Keratinocyte (primary cell): Measurements from ENCODE around the gene CASZ1. TPM values are rescaled to one million over a fixed set of nuclear protein-coding genes. Genes with fewer than 3 reads are reported as not detected.

Experiments
- DNase-seq: peaks from one replicate; pipeline ENCODE4 v3.0.0-alpha.2; 2011; ENCODE audit warnings: low read depth, missing footprints, low spot score
- FAIRE-seq: peaks from 2 replicates; lab custom pipeline; 2011; peaks lifted over from hg19 to GRCh38; lab: Jason Lieb, UNC
- H2AFZ ChIP-seq: 2 replicates; pipeline ENCODE4 v1.6.0; 2012; ENCODE audit warnings: low read length, control low read depth, inconsistent platforms; ENCODE audit not compliant: control insufficient read depth
- H3K27ac ChIP-seq: 2 replicates; pipeline ENCODE4 v1.5.1; 2011; ENCODE audit warnings: low read length; ENCODE audit not compliant: control insufficient read depth, insufficient read depth
- H3K27me3 ChIP-seq: 3 replicates; pipeline ENCODE4 v1.6.0; 2011; ENCODE audit warnings: low read length; ENCODE audit not compliant: control insufficient read depth, insufficient read depth; ENCODE audit errors: extremely low read depth
- H3K36me3 ChIP-seq, 2 experiments: 2 replicates in 1 of 2; 3 replicates in 1 of 2; pipeline ENCODE4 v1.5.1; 2011; ENCODE audit warnings: low read length in 2 of 2, mild to moderate bottlenecking in 1 of 2; ENCODE audit not compliant: control insufficient read depth in 2 of 2, insufficient read depth in 2 of 2; ENCODE audit errors: extremely low read depth in 1 of 2
- H3K4me1 ChIP-seq: 3 replicates; pipeline ENCODE4 v1.5.1; 2011; ENCODE audit warnings: low read length; ENCODE audit not compliant: control insufficient read depth, insufficient read depth; ENCODE audit errors: extremely low read depth
- H3K4me2 ChIP-seq: 3 replicates; pipeline ENCODE4 v1.6.0; 2011; ENCODE audit warnings: low read depth, low read length; ENCODE audit not compliant: control insufficient read depth, insufficient read depth; ENCODE audit errors: extremely low read depth
- H3K4me3 ChIP-seq, 3 experiments: fragments of 200-600 bp in 1 of 3; sonication (generic) in 1 of 3; 2 replicates in 2 of 3; 3 replicates in 1 of 3; pipeline ENCODE4 v1.5.1; 2011 to 2016; ENCODE audit warnings: low read length in 3 of 3, mild to moderate bottlenecking in 3 of 3, control low read depth in 2 of 3, inconsistent platforms in 1 of 3, low read depth in 1 of 3, mixed read lengths in 1 of 3, mixed run types in 1 of 3, moderate library complexity in 1 of 3; ENCODE audit not compliant: control insufficient read depth in 2 of 3, insufficient read depth in 2 of 3; ENCODE audit errors: extremely low read depth in 1 of 3
- H3K79me2 ChIP-seq: 2 replicates; pipeline ENCODE4 v1.6.0; 2012; ENCODE audit warnings: low read length; ENCODE audit not compliant: control insufficient read depth, insufficient read depth
- H3K9ac ChIP-seq: 3 replicates; pipeline ENCODE4 v1.6.0; 2011; ENCODE audit warnings: low read length; ENCODE audit not compliant: control insufficient read depth, insufficient read depth; ENCODE audit errors: extremely low read depth
- H3K9me1 ChIP-seq: 3 replicates; pipeline ENCODE4 v1.6.0; 2011; ENCODE audit warnings: low read length; ENCODE audit not compliant: control insufficient read depth, insufficient read depth; ENCODE audit errors: extremely low read depth
- H3K9me3 ChIP-seq: 2 replicates; pipeline ENCODE4 v1.5.1; 2012; ENCODE audit warnings: low read depth, low read length; ENCODE audit not compliant: control insufficient read depth
- H4K20me1 ChIP-seq: 3 replicates; pipeline ENCODE4 v1.6.0; 2011; ENCODE audit warnings: low read length; ENCODE audit not compliant: control insufficient read depth, insufficient read depth; ENCODE audit errors: extremely low read depth
- EZH2 ChIP-seq: IDR thresholded peaks from one replicate; pipeline ENCODE4 v1.6.1; 2012; ENCODE audit warnings: inconsistent platforms, mild to moderate bottlenecking, low read length, moderate library complexity
- dilution Hi-C: fragments of 300-500 bp; cut with MboI; formaldehyde crosslinking; loops from one replicate; pipeline ENCODE4 v1.7.0; 2020; ENCODE audit warnings: low sequenced_read_pairs; ENCODE audit not compliant: extremely low pct_ligation_motif_present
- polyA plus RNA-seq, 5 experiments: library from polyadenylated mRNA; depleted of rRNA in 3 of 5; stranded (reverse) in 3 of 5; stranded (forward) in 1 of 5; unstranded in 1 of 5; fragments of >200 nt; gene quantifications; 1 replicate in 1 of 5; 2 replicates in 3 of 5; 3 replicates in 1 of 5; pipeline versions ENCODE4 v1.2.1 to v1.2.3, GENCODE V29; 2011 to 2012; ENCODE audit warnings: missing spikeins in 2 of 5, low read depth in 1 of 5, low replicate concordance in 1 of 5
- TF ChIP-seq, protein P1 (sequence below), 3 experiments: IDR thresholded peaks in 1 of 3; conservative IDR thresholded peaks in 1 of 3; optimal IDR thresholded peaks in 1 of 3; 2 replicates in 2 of 3; 3 replicates in 1 of 3; pipeline versions ENCODE3 to v1.5.1; 2011; ENCODE audit warnings: low read length in 3 of 3, mild to moderate bottlenecking in 3 of 3, moderate library complexity in 2 of 3, control low read depth in 1 of 3, inconsistent platforms in 1 of 3; ENCODE audit not compliant: insufficient read depth in 2 of 3; ENCODE audit errors: extremely low read depth in 1 of 3

CASZ1 gene
- polyA plus RNA-seq, 1 donor (not counting 4 experiments of a cell fraction or from before 2014, with no cell fraction given) = 2.8 TPM

DNA sequence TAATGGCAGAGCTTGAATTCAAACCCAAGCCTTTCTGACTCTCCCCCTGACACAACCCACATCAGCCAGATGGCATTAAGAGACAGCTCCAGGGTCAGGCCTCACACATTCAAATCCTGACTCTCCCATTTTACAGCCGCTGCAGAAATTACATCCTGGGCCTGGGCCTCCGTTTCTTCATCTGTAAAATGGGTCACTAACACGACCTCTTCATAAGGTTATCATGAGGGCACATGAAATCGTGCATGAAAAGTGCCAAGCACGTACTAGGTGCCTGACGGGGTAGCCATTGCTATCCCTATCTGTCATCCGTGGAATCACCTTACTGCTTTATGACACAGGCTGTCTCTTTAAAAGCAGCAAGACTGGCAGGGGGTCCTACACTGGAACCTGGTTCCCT is 19.8 kb upstream of the CASZ1 start:
- Histone ChIP-seq H3K4me1 (peaks cover 14% of the 10 kb centered on the region), H3K4me3 (no peak overlapping the region), H3K9me3 (no peaks in the 10 kb centered on the region), H3K4me2 (no peak overlapping the region), H2AFZ (no peak overlapping the region), H3K9ac (no peak overlapping the region), H3K79me2 (no peaks in the 10 kb centered on the region), H3K36me3 (no peaks in the 10 kb centered on the region), H4K20me1 (no peaks in the 10 kb centered on the region), H3K9me1 (no peaks in the 10 kb centered on the region), H3K27me3 (no peaks in the 10 kb centered on the region), H3K27ac (no peak overlapping the region)
- DNase-seq = no peak
- dilution Hi-C loops = no loop called here
- TF ChIP-seq, protein P1, sequence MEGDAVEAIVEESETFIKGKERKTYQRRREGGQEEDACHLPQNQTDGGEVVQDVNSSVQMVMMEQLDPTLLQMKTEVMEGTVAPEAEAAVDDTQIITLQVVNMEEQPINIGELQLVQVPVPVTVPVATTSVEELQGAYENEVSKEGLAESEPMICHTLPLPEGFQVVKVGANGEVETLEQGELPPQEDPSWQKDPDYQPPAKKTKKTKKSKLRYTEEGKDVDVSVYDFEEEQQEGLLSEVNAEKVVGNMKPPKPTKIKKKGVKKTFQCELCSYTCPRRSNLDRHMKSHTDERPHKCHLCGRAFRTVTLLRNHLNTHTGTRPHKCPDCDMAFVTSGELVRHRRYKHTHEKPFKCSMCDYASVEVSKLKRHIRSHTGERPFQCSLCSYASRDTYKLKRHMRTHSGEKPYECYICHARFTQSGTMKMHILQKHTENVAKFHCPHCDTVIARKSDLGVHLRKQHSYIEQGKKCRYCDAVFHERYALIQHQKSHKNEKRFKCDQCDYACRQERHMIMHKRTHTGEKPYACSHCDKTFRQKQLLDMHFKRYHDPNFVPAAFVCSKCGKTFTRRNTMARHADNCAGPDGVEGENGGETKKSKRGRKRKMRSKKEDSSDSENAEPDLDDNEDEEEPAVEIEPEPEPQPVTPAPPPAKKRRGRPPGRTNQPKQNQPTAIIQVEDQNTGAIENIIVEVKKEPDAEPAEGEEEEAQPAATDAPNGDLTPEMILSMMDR (optimal IDR thresholded peaks at IDR 0.05 in 1 of 3, IDR thresholded peaks at IDR 0.05 in 1 of 3, conservative IDR thresholded peaks at IDR 0.05 in 1 of 3; ENCODE audit: extremely low read depth in 1 of 3, insufficient read depth in 2 of 3, low read length in 3 of 3) = no peak
- no peak for TF ChIP-seq EZH2
- FAIRE-seq = no peak

- peaks cover 14% of the 10 kb centered on the region for H3K4me1 ChIP-seq
- no peak overlapping the region for H3K4me2 ChIP-seq
- no peaks in the 10 kb centered on the region for H3K79me2 ChIP-seq
- dilution Hi-C loops = no loop called here
- FAIRE-seq (no peak), DNase-seq (no peak)
- H3K27me3 ChIP-seq = no peaks in the 10 kb centered on the region
- no peak overlapping the region for H3K27ac ChIP-seq
- H3K9me1 ChIP-seq = no peaks in the 10 kb centered on the region
- H3K9me3 ChIP-seq = no peaks in the 10 kb centered on the region
- no peak overlapping the region for H3K9ac ChIP-seq
- peak overlapping the region; percentile 23 for H2AFZ ChIP-seq
- no peak for TF ChIP-seq EZH2
- TF ChIP-seq, protein P1 (optimal IDR thresholded peaks at IDR 0.05 in 1 of 3, IDR thresholded peaks at IDR 0.05 in 1 of 3, conservative IDR thresholded peaks at IDR 0.05 in 1 of 3; ENCODE audit: extremely low read depth in 1 of 3, insufficient read depth in 2 of 3, low read length in 3 of 3) = no peak
- H4K20me1 ChIP-seq = no peaks in the 10 kb centered on the region
- H3K4me3 ChIP-seq = no peak overlapping the region
- no peaks in the 10 kb centered on the region for H3K36me3 ChIP-seq
Measured at GRCh38 chr1:10815858-10816195, 19.4 kb upstream of the CASZ1 start.
